Stimulated activated CD8-positive, alpha-beta memory T cell treated with anti-CD3 and anti-CD28 coated beads, Interleukin-12 subunit alpha, Interleukin-12 subunit beta, amount 100 ng/mL, for 1 hour (primary cell): ENCODE results near the gene ETV3L.
"Not testable (repeated sequence)": the region's sequence is repeated elsewhere in the genome, so short reads cannot be mapped to it uniquely, and the experiment has no call there.

ENCODE experiments used
- DNase-seq: peaks from one replicate; pipeline ENCODE4 v3.0.0-alpha.2; 2020; ENCODE audit warnings: low read depth

The ETV3L gene

GRCh38 chr1:157105298-157105987, 5.8 kb upstream of the ETV3L start:
- no peak for DNase-seq

GRCh38 chr1:157104598-157105293, 5.1 kb upstream of the ETV3L start:
- DNase-seq, result no peak

- no peak for DNase-seq
These were observed 3.7 kb upstream of the ETV3L start for GRCh38 chr1:157103268-157103667.

- DNase-seq, result no peak
These were observed 1.5 kb upstream of the ETV3L start for GRCh38 chr1:157101149-157101548.

- DNase-seq, result not testable (repeated sequence)
These were observed 498 bp downstream of the ETV3L start for GRCh38 chr1:157098987-157099632.

GRCh38 chr1:157098519-157098918, 1.1 kb downstream of the ETV3L start:
- DNase-seq, result no peak

DNA sequence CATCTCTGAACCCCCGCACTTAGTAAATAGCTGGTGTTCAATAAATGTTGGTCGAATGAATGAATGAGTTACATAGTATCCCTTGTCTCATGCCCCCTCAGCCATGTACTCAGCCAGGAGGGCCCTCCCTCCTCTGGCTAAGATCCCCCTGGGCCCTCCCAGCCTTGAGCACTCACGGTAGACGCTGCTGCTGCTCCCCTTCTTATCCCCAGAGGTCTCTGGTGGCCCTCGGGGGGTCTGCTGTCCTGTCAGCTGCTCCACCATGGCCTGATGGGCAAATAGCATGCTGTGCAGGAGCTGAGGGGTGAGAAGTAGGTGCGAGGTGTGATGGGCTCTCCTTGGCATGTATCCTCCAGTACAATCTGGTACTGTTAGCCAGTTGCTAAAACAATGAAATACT, 1.9 kb downstream of the ETV3L start:
- no peak for DNase-seq

DNA sequence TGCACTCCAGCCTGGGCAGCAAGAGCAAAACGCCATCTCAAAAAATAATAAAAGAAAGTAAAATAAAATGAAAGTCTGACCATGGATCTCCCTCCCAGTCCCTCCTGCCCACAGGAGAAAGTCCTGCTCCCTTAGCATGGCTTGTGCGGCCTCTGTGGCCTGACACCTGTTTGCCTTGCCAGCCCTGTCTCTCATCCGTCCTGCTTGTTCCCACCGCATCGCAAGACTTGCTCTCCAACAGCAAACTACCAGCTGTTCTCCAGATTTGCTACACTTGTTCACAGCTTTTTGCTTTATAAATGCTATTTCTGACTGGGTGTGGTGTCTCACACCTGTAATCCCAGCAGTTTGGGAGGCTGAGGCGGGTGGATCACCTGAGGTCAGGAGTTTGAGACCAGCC, 2.7 kb downstream of the ETV3L start:
- DNase-seq, result no peak

DNA sequence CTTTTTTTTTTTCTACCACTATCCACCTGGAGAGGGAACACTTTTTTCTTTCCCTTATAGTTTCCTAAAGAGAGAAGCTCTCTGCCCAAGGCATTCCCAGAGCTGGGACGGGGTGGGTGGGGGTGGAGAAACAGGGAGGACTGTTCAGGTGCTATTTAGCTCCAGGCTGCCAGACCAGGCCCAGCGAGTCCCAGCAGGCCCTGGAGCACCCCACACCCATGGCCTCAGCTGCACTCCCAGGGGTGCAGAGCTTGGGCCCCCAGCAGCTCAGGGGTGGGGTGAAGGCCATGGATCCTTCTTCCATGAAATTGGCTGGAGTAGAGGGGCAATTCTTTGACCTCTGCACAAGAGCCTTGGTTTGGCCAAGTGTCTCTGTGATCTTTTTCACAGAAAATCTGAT, 4.1 kb downstream of the ETV3L start:
- DNase-seq, result no peak

DNA sequence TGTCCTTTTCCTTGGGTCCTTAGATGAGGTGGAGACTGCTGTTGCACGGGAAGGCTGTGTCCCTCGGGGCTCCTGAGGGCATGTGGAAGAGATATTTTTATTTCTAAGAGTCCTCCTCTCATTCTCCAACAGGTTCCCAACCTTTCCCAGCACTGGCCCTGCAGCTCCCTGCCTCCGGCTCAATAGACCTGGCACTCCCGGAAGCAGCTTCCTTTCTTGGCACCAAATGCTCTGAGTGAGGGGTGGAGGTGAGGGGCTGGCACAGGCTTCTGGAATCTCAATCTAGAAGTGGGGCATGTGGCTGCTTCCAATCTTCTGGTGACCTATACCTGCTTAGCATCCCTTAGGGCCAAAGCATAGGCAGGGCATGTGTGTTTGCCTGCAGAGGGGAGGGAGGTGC, 4.5 kb downstream of the ETV3L start:
- no peak for DNase-seq

- no peak for DNase-seq
These were observed 6.8 kb downstream of the ETV3L start for GRCh38 chr1:157092831-157093230.

DNA sequence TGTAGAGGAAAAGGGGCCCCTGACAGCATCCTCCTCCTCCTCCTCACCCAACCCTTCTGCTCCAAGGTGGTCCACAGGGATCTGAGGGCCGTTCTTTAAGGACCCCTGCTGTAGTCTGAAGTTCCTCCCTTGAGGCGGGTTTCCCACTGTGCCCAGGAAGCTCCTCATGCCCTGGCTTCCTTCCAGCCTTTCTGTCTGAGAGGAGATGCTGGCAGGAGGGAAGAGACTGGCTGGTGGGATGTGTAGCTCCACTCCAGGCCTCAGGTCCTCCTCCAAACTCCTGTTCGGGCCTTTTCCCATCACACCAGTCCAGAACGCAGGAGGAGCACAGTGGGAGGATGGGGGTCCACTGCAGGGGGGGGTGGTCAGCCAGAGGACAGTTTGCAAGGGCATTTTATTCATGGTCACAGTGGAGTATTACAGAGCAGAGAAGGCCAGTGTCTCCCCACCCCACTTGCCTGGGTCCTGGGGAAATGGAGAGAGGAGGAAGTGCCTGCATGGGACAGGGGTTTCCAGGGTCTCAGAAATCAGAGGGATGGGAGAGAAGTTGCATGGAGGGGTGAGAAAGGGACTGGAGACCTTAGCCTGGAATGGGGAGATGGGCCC, 7.8 kb downstream of the ETV3L start:
- no peak for DNase-seq

- no peak for DNase-seq
These were observed 8.4 kb downstream of the ETV3L start for GRCh38 chr1:157091186-157091585.

- DNase-seq, result no peak
These were observed 8.8 kb downstream of the ETV3L start for GRCh38 chr1:157090771-157091170.

DNA sequence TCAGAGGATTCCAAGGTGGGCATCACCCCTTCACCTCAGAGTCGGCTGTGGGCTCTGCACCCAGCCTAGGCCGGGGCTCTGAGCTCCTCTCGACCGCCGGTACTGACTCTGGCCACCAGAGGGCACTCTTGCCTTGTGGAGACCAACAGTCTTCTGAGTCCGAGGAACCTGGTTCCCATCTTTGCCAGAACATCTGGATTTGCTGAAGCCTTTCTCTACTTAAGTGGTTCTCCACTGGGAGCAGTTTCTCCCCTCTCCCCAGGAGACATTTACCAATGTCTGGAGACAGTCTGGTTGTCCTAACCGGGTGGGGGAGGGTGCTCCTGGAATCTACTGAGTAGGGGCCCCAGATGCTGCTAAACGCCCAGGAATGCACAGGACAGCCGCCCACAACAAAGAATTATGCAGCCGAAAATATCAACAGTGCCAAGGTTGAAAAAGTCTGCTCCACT, 9.4 kb downstream of the ETV3L start:
- peak; percentile 80 for DNase-seq

GRCh38 chr1:157089789-157090188, 9.8 kb downstream of the ETV3L start:
- no peak for DNase-seq

DNA sequence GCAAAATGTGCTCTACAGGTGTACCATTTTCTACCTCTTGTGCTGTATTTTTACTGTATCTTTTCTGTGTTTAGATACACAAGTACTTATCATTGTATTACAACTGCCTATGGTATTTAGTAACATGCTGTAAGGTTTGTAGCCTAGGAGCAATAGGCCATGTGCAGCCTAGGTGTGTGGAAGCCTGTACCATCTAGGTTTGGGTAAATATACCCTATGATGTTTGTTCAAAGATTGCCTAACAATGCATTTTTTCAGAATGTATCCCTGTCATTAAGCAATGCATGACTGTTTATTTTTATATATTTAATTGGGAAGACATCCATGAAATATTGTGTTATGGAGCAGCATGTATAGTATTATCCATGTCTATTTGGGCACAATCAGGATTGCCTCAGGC, 11.0 kb downstream of the ETV3L start:
- DNase-seq, result no peak

GRCh38 chr1:157087030-157087429, 12.6 kb downstream of the ETV3L start:
- DNase-seq, result no peak

DNA sequence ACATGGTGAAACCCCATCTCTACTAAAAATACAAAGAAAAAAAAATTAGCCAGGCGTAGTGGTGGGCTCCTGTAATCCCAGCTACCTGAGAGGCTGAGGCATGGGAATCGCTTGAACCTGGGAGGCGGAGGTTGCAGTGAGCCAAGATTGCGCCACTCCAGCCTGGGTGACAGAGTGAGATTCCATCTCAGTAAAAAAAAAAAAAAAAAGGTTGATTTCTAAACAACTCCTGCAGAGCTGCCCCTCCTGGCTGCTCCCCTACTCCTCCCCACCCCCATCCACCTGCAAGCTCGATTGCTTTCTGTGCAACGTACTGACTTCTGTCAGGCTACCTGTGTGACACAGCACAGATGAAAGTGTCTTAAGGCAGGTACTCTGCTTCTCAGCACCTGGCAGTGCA, 13.3 kb downstream of the ETV3L start:
- no peak for DNase-seq

GRCh38 chr1:157085421-157085820, 14.2 kb downstream of the ETV3L start:
- no peak for DNase-seq

DNA sequence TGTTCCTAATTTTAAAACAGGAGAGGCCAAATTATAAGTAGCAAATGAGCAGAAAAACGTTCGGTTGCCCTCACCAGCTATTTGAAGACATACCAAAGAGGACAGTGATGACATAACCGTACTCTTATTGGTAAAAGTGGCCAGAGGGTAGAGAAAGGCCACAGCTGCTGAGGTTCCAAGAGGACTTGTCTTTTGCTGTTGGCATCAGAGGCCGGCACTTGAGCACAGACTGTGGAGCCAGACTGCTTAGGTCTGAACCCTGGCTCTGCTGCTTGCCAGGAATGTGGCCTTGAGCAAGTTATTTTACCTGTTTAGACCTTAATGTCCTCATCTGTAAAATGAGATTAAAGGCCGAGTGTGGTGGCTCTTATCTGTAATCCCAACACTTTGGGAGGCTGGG, 14.9 kb downstream of the ETV3L start:
- DNase-seq, result no peak

- DNase-seq, result no peak
These were observed 17.9 kb downstream of the ETV3L start for GRCh38 chr1:157081707-157082106.

- no peak for DNase-seq
These were observed 18.9 kb downstream of the ETV3L start for GRCh38 chr1:157080714-157081113.
